Measurements from ENCODE around the gene SLC6A11. TPM values are rescaled to one million over a fixed set of nuclear protein-coding genes. Genes with fewer than 3 reads are reported as not detected.

SLC6A11 gene
- total RNA-seq, 1 donor from 2014 or later, result 3.2 TPM

GRCh38 chr3:10950476-10951294, 134.7 kb downstream of the SLC6A11 start:
- H3K36me3 ChIP-seq (ENCODE audit: control insufficient read depth, insufficient read depth, low read length), result no peaks in the 10 kb centered on the region
- peaks cover 5% of the 10 kb centered on the region for H3K27me3 ChIP-seq (ENCODE audit: control insufficient read depth, insufficient read depth, low read length)
- DNase-seq (ENCODE audit: low read depth) (peak; percentile 32), FAIRE-seq (no peak)
- peak; percentile 66 for TF ChIP-seq CTCF (IDR thresholded peaks at IDR 0.05; ENCODE audit: insufficient read depth, low read length, severe bottlenecking)
- no peak overlapping the region for H3K4me3 ChIP-seq (ENCODE audit: low read depth, low read length)

- Histone ChIP-seq H3K27me3 (ENCODE audit: control insufficient read depth, insufficient read depth, low read length) (peaks cover 5% of the 10 kb centered on the region), H3K4me3 (ENCODE audit: low read depth, low read length) (no peak overlapping the region), H3K36me3 (ENCODE audit: control insufficient read depth, insufficient read depth, low read length) (no peaks in the 10 kb centered on the region)
- TF ChIP-seq CTCF (IDR thresholded peaks at IDR 0.05; ENCODE audit: insufficient read depth, low read length, severe bottlenecking), result no peak
- DNase-seq (ENCODE audit: low read depth), result no peak
- no peak for FAIRE-seq
These were observed 135.4 kb downstream of the SLC6A11 start for GRCh38 chr3:10951295-10951926.

- no peaks in the 10 kb centered on the region for H3K36me3 ChIP-seq (ENCODE audit: control insufficient read depth, insufficient read depth, low read length)
- no peak for FAIRE-seq
- no peak for TF ChIP-seq CTCF (IDR thresholded peaks at IDR 0.05; ENCODE audit: insufficient read depth, low read length, severe bottlenecking)
These were observed 136.5 kb downstream of the SLC6A11 start for GRCh38 chr3:10952525-10952924.

GRCh38 chr3:10954740-10955139, 138.7 kb downstream of the SLC6A11 start:
- Histone ChIP-seq H3K36me3 (ENCODE audit: control insufficient read depth, insufficient read depth, low read length) (no peaks in the 10 kb centered on the region), H3K27me3 (ENCODE audit: control insufficient read depth, insufficient read depth, low read length) (peaks cover 12% of the 10 kb centered on the region)

More at GRCh38 chr3:10952525-10952924, 136.5 kb downstream of the SLC6A11 start:
- no peak overlapping the region for H3K4me3 ChIP-seq (ENCODE audit: low read depth, low read length)
- DNase-seq (ENCODE audit: low read depth), result no peak
- H3K27me3 ChIP-seq (ENCODE audit: control insufficient read depth, insufficient read depth, low read length), result peaks cover 5% of the 10 kb centered on the region

GRCh38 chr3:10955711-10956453, 139.9 kb downstream of the SLC6A11 start:
- TF ChIP-seq CTCF (IDR thresholded peaks at IDR 0.05; ENCODE audit: insufficient read depth, low read length, severe bottlenecking), result no peak
- Histone ChIP-seq H3K4me3 (ENCODE audit: low read depth, low read length) (no peak overlapping the region), H3K27me3 (ENCODE audit: control insufficient read depth, insufficient read depth, low read length) (peaks cover 12% of the 10 kb centered on the region), H3K36me3 (ENCODE audit: control insufficient read depth, insufficient read depth, low read length) (no peaks in the 10 kb centered on the region)
- DNase-seq (ENCODE audit: low read depth), result no peak
- no peak for FAIRE-seq

More at GRCh38 chr3:10954740-10955139, 138.7 kb downstream of the SLC6A11 start:
- TF ChIP-seq CTCF (IDR thresholded peaks at IDR 0.05; ENCODE audit: insufficient read depth, low read length, severe bottlenecking), result no peak
- no peak overlapping the region for H3K4me3 ChIP-seq (ENCODE audit: low read depth, low read length)
- DNase-seq (ENCODE audit: low read depth) (no peak), FAIRE-seq (peak; percentile 90)
